Measurements from ENCODE around the gene KANK2. TPM values are rescaled to one million over a fixed set of nuclear protein-coding genes. Genes with fewer than 3 reads are reported as not detected.

Gene KANK2
- total RNA-seq, 4 donors from 2014 or later: 28.7 to 117 (median 77.7) TPM

DNA sequence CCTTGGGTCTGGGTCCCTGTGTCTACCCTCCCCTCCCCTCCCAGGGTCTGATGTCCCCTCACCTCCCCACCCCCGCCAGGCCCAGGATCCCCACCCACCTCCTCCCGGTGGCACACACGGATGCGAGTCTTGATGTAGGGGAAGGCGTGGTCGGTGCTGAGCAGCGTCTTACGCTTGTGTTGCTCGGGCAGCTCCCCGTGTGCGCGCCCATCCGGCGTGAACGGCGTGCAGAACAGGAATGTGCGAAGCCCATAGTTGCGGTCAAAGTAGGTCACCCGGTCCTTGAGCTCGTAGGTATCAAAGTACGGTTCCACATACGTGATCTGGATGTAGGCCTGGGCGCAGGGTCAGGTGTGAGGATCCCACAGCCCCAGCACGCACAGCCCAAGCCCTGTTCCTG, 4.4 kb upstream of the KANK2 start:
- intact Hi-C loops (cut with DNase I; ENCODE audit: low total_unique reads): loop anchor here (10.0 kb wide), 1 partner anchor 77 kb away; no protein-coding TSS in a partner anchor
- no peak for DNase-seq (ENCODE audit: low spot score in 2 of 2)
- H3K4me3 ChIP-seq (ENCODE audit: low read depth, poor library complexity, severe bottlenecking): no peak overlapping the region
- TF ChIP-seq POLR2A (IDR thresholded peaks at IDR 0.05): no peak
- TF ChIP-seq, protein P1, sequence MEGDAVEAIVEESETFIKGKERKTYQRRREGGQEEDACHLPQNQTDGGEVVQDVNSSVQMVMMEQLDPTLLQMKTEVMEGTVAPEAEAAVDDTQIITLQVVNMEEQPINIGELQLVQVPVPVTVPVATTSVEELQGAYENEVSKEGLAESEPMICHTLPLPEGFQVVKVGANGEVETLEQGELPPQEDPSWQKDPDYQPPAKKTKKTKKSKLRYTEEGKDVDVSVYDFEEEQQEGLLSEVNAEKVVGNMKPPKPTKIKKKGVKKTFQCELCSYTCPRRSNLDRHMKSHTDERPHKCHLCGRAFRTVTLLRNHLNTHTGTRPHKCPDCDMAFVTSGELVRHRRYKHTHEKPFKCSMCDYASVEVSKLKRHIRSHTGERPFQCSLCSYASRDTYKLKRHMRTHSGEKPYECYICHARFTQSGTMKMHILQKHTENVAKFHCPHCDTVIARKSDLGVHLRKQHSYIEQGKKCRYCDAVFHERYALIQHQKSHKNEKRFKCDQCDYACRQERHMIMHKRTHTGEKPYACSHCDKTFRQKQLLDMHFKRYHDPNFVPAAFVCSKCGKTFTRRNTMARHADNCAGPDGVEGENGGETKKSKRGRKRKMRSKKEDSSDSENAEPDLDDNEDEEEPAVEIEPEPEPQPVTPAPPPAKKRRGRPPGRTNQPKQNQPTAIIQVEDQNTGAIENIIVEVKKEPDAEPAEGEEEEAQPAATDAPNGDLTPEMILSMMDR (IDR thresholded peaks at IDR 0.05): no peak
- 90 to 92% methylated on average over 24 of the region's 24 CpGs for WGBS, 2 donors

DNA sequence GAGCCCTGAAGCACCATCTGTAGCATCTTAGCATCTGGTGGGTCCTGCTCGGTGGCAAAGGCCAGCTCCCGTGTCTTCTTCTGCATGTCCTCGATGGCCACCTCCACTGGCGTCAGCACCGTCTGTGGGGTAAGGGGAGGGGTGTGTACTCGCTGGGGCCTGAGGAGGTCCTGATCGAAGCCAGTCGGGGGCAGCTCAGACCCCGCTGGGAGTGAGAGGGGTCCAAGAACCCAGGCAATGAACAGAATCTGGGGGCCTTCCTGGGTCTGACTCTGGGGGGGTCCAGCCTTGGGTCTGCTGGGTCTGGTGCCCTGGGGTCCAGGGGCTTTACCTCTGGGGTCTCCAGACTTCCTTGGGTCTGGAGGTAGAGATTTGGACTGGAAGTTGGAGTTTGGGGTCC, 3.6 kb upstream of the KANK2 start:
- intact Hi-C loops (cut with DNase I; ENCODE audit: low total_unique reads): loop anchor here (10.0 kb wide), 1 partner anchor 76 kb away; no protein-coding TSS in a partner anchor
- TF ChIP-seq POLR2A (IDR thresholded peaks at IDR 0.05): no peak
- DNase-seq (ENCODE audit: low spot score in 2 of 2): no peak
- no peak overlapping the region for H3K4me3 ChIP-seq (ENCODE audit: low read depth, poor library complexity, severe bottlenecking)
- 92 to 93% methylated on average over 8 to 9 of the region's 9 CpGs for WGBS, 2 donors

DNA sequence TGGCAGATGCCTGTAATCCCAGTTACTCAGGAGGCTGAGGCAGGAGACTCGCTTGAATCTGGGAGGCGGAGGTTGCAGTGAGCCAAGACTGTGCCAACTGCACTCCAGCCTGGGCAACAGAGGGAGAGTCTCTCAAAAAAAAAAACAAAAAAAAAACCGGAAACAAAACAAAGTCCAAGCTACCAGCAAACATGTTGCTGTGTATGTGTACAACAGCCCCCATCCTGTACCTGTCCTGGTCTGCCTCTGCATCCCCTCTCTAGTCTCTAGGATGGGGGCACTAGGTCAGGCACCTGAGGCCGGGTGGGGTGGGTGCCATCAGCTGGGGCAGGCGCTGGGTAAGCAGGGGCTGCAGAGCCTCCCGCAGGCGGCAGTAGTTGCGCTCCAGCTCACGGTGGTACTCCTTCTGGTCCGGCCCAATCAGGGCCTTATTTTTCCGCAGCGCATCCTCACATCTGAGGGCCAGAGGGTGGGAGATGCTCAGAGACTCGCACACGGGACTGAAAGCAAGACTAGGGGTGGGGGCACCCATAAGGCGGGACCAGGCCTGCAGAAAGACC, 2.8 kb upstream of the KANK2 start:
- TF ChIP-seq POLR2A (IDR thresholded peaks at IDR 0.05): no peak
- TF ChIP-seq, protein P1 (IDR thresholded peaks at IDR 0.05): no peak
- 86 to 90% methylated on average over 15 of the region's 15 CpGs for WGBS, 2 donors
- H3K4me3 ChIP-seq (ENCODE audit: low read depth, poor library complexity, severe bottlenecking): no peak overlapping the region
- intact Hi-C loops (cut with DNase I; ENCODE audit: low total_unique reads): loop anchor here (10.0 kb wide), 1 partner anchor 75 kb away; no protein-coding TSS in a partner anchor
- no peak for DNase-seq (ENCODE audit: low spot score in 2 of 2)

DNA sequence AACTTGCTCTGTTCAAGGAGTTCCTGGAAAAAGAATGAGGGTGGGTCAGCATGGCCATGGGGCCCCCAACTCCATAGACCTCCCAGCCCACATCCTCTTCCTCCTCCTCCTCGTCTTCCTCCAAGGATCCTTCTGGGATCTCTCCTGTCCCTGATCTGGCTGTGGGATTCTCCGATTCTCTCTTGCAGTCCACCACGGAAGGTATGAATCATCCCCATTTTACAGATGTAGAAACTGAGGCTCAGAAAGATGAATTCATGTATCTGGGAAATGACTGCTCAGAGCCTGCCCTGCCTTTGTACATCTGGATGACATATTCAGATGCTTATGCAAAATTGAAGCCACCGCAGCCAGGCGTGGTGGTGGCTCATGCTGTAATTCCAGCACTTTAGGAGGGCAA, 2.2 kb upstream of the KANK2 start:
- TF ChIP-seq, protein P1 (IDR thresholded peaks at IDR 0.05): no peak
- no peak for TF ChIP-seq POLR2A (IDR thresholded peaks at IDR 0.05)
- H3K4me3 ChIP-seq (ENCODE audit: low read depth, poor library complexity, severe bottlenecking): no peak overlapping the region
- DNase-seq (ENCODE audit: low spot score in 2 of 2): no peak
- intact Hi-C loops (cut with DNase I; ENCODE audit: low total_unique reads): no loop called here
- 88 to 97% methylated on average over 5 of the region's 5 CpGs for WGBS, 2 donors

DNA sequence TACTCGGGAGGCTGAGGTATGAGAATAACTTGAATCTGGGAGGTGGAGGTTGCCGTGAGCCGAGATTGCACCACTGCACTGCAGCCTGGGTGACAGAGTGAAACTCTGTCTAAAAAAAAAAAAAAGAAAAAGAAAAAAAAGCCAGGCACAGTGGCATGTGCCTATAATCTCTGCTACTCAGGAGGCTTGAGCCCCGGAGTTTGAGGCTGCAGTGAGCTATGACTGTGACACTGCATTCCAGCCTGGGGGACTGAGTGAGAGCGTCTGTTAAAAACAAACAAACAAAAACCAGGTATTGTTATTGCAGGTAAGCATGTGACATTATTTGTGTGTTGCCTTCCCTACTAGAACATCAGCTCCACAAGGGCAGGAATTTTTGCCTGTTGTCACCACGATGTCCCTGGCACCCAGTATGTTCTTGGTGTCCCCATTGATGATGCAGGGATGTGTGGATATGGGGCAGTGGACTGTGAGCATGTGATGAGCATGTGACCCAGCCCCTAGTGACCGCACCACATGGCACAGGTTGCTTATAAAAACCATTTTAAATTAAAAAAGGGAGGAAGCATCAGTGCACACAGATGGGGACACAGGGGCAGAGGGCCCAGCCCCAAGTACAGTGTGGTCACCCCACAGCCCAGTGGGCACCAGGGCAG, 1.6 kb upstream of the KANK2 start:
- 60 to 70% methylated on average over 7 of the region's 7 CpGs for WGBS, 2 donors
- intact Hi-C loops (cut with DNase I; ENCODE audit: low total_unique reads): no loop called here
- DNase-seq (ENCODE audit: low spot score in 2 of 2): no peak
- TF ChIP-seq, protein P1 (IDR thresholded peaks at IDR 0.05): no peak
- no peak for TF ChIP-seq POLR2A (IDR thresholded peaks at IDR 0.05)
- no peak overlapping the region for H3K4me3 ChIP-seq (ENCODE audit: low read depth, poor library complexity, severe bottlenecking)

DNA sequence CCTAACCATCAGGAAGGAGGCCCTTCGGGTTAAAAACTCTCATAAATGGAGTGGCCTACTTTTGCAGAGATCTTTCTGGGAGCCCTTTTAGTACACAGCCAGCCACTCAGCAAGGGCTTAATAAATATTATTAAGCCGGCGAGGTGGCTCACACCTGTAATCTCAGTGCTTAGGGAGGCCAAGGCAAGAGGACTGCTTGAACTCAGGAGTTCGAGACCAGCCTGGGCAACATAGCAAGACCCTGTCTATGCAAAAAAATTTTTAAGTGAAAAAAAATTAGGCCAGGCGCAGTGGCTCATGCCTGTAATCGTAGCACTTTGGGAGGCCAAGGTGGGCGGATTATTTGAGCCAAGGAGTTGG, 810 bp upstream of the KANK2 start:
- no peak for TF ChIP-seq POLR2A (IDR thresholded peaks at IDR 0.05)
- TF ChIP-seq, protein P1 (IDR thresholded peaks at IDR 0.05): no peak
- WGBS, 2 donors: 64 to 74% methylated on average over 7 of the region's 7 CpGs
- intact Hi-C loops (cut with DNase I; ENCODE audit: low total_unique reads): no loop called here
- no peak for DNase-seq (ENCODE audit: low spot score in 2 of 2)
- H3K4me3 ChIP-seq (ENCODE audit: low read depth, poor library complexity, severe bottlenecking): no peak overlapping the region

Data from lower leg skin (tissue), 4 donors.